ENCODE measurements around the gene FOXC1.

GRCh38 chr6:1577896-1578745, 31.6 kb upstream of the FOXC1 start:
- no peak for TF ChIP-seq CTCF (IDR thresholded peaks at IDR 0.05; ENCODE audit: poor library complexity)
- no peak for TF ChIP-seq EZH2 (IDR thresholded peaks at IDR 0.05; ENCODE audit: borderline replicate concordance)

All from hepatocyte (in vitro differentiated cells).